ENCODE measurements around the gene MTMR10. TPM values are rescaled to one million over a fixed set of nuclear protein-coding genes. Genes with fewer than 3 reads are reported as not detected.

The MTMR10 gene
- total RNA-seq, 1 experiment from 2014 or later, result 5.0 TPM

DNA sequence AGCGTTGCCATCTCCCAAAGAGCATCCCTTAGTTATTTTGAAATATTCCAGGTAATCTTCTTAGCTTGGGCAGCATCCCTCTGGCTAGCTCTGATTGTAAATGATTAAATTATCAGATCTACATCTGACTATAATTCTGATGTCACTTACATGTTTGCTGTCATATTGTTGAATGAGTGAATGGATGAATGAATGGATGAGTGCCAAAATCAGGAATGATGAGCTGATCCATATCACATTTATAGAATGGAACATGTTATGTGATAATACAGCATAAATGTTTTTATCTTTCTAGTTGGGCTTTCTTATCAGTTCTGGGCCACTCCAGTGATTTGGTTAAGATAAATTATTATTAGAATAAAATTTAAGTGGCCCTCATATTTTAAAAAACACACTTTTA lies 73.8 kb downstream of the MTMR10 start:
- CTCF ChIA-PET, result no interaction called here
- intact Hi-C loops (cut with micrococcal nuclease; ENCODE audit: unreplicated experiment), result no loop called here
- no peak for DNase-seq
- Mint-ChIP-seq H3K27me3 (ENCODE audit: unreplicated experiment) (no peaks in the 10 kb centered on the region), H3K36me3 (ENCODE audit: insufficient read depth, unreplicated experiment) (peaks cover 5% of the 10 kb centered on the region), H3K4me1 (ENCODE audit: low read depth, unreplicated experiment) (no peaks in the 10 kb centered on the region), H3K4me3 (ENCODE audit: low read depth, unreplicated experiment) (no peak overlapping the region), H3K27ac (ENCODE audit: unreplicated experiment) (no peak overlapping the region), H3K9me3 (ENCODE audit: low read depth, unreplicated experiment) (no peaks in the 10 kb centered on the region)
- BruUV-seq (replicated peaks), result no TSS peak
- TF ChIP-seq, protein P1, sequence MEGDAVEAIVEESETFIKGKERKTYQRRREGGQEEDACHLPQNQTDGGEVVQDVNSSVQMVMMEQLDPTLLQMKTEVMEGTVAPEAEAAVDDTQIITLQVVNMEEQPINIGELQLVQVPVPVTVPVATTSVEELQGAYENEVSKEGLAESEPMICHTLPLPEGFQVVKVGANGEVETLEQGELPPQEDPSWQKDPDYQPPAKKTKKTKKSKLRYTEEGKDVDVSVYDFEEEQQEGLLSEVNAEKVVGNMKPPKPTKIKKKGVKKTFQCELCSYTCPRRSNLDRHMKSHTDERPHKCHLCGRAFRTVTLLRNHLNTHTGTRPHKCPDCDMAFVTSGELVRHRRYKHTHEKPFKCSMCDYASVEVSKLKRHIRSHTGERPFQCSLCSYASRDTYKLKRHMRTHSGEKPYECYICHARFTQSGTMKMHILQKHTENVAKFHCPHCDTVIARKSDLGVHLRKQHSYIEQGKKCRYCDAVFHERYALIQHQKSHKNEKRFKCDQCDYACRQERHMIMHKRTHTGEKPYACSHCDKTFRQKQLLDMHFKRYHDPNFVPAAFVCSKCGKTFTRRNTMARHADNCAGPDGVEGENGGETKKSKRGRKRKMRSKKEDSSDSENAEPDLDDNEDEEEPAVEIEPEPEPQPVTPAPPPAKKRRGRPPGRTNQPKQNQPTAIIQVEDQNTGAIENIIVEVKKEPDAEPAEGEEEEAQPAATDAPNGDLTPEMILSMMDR (IDR thresholded peaks at IDR 0.05; ENCODE audit: unreplicated experiment), result no peak

DNA sequence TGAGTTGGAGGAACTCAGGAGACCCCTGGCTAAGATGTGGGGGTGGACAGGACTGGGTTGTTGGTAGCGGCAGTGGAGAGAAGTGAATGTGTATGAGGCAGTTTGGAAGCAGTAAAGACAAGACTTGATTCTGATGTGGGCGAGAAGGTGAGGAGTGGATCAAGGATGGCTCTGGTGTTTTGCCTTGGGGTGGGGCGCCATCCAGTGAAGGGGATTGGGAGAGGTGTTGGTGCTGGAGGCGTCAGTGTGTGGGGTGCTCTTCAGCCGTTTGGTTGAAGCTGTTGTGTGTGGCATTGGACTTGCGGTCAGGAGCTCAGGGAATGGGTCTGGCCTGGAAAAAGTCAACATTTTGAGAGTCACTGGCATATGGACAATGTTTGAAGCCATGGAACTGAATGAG lies 74.4 kb downstream of the MTMR10 start:
- H3K4me3 Mint-ChIP-seq (ENCODE audit: low read depth, unreplicated experiment), result no peak overlapping the region
- CTCF ChIA-PET, result no interaction called here
- DNase-seq, result no peak
- BruUV-seq (replicated peaks), result no TSS peak
- TF ChIP-seq, protein P1 (IDR thresholded peaks at IDR 0.05; ENCODE audit: unreplicated experiment), result no peak
- H3K27ac Mint-ChIP-seq (ENCODE audit: unreplicated experiment), result no peak overlapping the region
- intact Hi-C loops (cut with micrococcal nuclease; ENCODE audit: unreplicated experiment), result no loop called here
- H3K27me3 Mint-ChIP-seq (ENCODE audit: unreplicated experiment), result no peaks in the 10 kb centered on the region
- no peaks in the 10 kb centered on the region for H3K9me3 Mint-ChIP-seq (ENCODE audit: low read depth, unreplicated experiment)
- H3K4me1 Mint-ChIP-seq (ENCODE audit: low read depth, unreplicated experiment), result no peaks in the 10 kb centered on the region
- H3K36me3 Mint-ChIP-seq (ENCODE audit: insufficient read depth, unreplicated experiment), result peaks cover 5% of the 10 kb centered on the region

- Mint-ChIP-seq H3K27me3 (ENCODE audit: unreplicated experiment) (no peaks in the 10 kb centered on the region), H3K27ac (ENCODE audit: unreplicated experiment) (no peak overlapping the region), H3K4me1 (ENCODE audit: low read depth, unreplicated experiment) (no peaks in the 10 kb centered on the region), H3K4me3 (ENCODE audit: low read depth, unreplicated experiment) (no peak overlapping the region), H3K9me3 (ENCODE audit: low read depth, unreplicated experiment) (no peaks in the 10 kb centered on the region), H3K36me3 (ENCODE audit: insufficient read depth, unreplicated experiment) (no peaks in the 10 kb centered on the region)
- intact Hi-C loops (cut with micrococcal nuclease; ENCODE audit: unreplicated experiment), result no loop called here
- no TSS peak for BruUV-seq (replicated peaks)
- DNase-seq, result no peak
- TF ChIP-seq, protein P1 (IDR thresholded peaks at IDR 0.05; ENCODE audit: unreplicated experiment), result no peak
- CTCF ChIA-PET, result no interaction called here
Measured at GRCh38 chr15:30913761-30914160, 77.7 kb downstream of the MTMR10 start.

DNA sequence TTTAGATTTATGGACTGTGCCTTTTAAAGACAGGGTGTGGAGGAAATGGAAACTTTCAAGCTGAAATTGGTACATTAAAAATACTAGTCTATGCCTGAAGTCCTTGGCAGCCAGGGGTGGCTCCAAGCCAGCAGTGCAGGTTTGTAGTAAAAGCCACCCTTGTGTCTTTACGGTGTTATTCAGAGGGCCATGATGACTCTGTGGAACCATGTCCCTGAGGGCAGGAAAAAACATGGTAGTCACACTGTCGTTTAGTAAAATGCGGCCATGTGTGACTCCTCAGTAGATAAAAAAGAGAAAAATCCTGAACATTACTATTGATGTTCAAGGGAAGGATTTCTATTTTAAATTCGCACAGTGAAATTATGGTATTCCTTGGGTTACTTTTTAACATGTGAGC lies 85.1 kb downstream of the MTMR10 start:
- peaks cover 10% of the 10 kb centered on the region for H3K36me3 Mint-ChIP-seq (ENCODE audit: insufficient read depth, unreplicated experiment)
- H3K27ac Mint-ChIP-seq (ENCODE audit: unreplicated experiment), result no peak overlapping the region
- TF ChIP-seq, protein P1 (IDR thresholded peaks at IDR 0.05; ENCODE audit: unreplicated experiment), result no peak
- no peaks in the 10 kb centered on the region for H3K9me3 Mint-ChIP-seq (ENCODE audit: low read depth, unreplicated experiment)
- DNase-seq, result no peak
- CTCF ChIA-PET, result no interaction called here
- intact Hi-C loops (cut with micrococcal nuclease; ENCODE audit: unreplicated experiment), result no loop called here
- no TSS peak for BruUV-seq (replicated peaks)
- H3K4me1 Mint-ChIP-seq (ENCODE audit: low read depth, unreplicated experiment), result no peaks in the 10 kb centered on the region
- no peaks in the 10 kb centered on the region for H3K27me3 Mint-ChIP-seq (ENCODE audit: unreplicated experiment)
- H3K4me3 Mint-ChIP-seq (ENCODE audit: low read depth, unreplicated experiment), result no peak overlapping the region

GRCh38 chr15:30905821-30906220 lies 85.6 kb downstream of the MTMR10 start:
- BruUV-seq (replicated peaks), result no TSS peak
- Mint-ChIP-seq H3K27ac (ENCODE audit: unreplicated experiment) (no peak overlapping the region), H3K27me3 (ENCODE audit: unreplicated experiment) (no peaks in the 10 kb centered on the region), H3K4me1 (ENCODE audit: low read depth, unreplicated experiment) (no peaks in the 10 kb centered on the region), H3K9me3 (ENCODE audit: low read depth, unreplicated experiment) (no peaks in the 10 kb centered on the region), H3K36me3 (ENCODE audit: insufficient read depth, unreplicated experiment) (peaks cover 10% of the 10 kb centered on the region), H3K4me3 (ENCODE audit: low read depth, unreplicated experiment) (no peak overlapping the region)
- CTCF ChIA-PET, result no interaction called here
- intact Hi-C loops (cut with micrococcal nuclease; ENCODE audit: unreplicated experiment), result no loop called here
- DNase-seq, result no peak
- TF ChIP-seq, protein P1 (IDR thresholded peaks at IDR 0.05; ENCODE audit: unreplicated experiment), result no peak

Data from Calu3 (cell line).